Activated CD8-positive, alpha-beta memory T cell treated with anti-CD3 and anti-CD28 coated beads for 1 hour (primary cell): ENCODE data around the gene GRB14.
"Not testable (repeated sequence)": the region's sequence is repeated elsewhere in the genome, so short reads cannot be mapped to it uniquely, and the experiment has no call there.

Source experiments
- DNase-seq, 2 donors: peaks; one replicate each; pipeline ENCODE4 v3.0.0-alpha.2; 2020; ENCODE audit warnings: low read depth in 1 of 2; ENCODE audit errors: extremely low read depth in 1 of 2

GRB14 gene

DNA sequence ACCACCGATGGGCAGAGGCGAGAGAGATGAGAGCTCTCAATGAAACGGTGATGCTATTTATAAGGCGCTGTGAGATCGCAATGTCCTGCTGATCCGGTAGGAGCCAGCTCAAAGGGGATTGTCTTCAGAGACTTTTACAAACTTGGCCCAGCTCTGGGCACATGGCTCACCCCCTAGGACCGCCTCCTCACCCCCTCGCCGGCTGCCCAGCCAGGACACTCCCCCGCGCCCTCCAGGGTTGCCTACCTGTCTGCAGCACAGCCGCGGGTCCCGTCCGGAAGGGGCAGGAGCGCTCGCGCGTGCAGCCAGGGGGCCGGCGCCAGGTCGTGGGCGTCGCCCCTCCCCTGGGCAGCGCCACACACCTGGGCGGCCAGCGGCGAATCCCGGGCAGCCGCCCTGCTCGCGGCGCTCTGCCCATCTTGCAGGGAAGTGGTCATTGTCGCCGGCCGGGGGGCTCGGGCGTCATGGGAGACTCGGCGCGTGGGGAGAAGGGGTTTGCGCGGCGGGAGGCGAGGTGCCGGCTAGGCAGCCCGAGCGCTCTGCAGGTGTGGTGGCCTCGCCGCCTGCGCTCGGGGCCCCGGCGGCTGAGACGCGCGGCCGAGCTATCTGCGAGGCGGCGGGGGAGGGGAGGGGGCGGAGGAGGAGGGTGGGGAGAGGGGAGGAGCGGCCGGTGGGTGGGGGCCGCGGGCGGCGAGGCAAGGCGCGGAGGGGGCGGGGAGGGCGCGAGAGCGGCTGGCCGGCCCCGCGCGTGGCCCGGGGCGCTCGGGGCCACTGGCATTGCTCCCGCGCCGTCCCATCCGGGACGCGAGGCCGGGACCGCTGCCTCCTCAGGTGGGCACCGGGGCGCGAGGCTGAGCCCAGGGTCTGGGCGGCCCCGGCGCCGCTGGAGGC, at the start of gene GRB14:
Gene GRB14 (minus strand): TSS at position 610 of the 891 bp plus-strand sequence. CDS start 173 bp downstream, at position 437.
- no peak for DNase-seq

GRCh38 chr2:164669291-164669690, 48.0 kb upstream of the GRB14 start:
- DNase-seq, result no peak

DNA sequence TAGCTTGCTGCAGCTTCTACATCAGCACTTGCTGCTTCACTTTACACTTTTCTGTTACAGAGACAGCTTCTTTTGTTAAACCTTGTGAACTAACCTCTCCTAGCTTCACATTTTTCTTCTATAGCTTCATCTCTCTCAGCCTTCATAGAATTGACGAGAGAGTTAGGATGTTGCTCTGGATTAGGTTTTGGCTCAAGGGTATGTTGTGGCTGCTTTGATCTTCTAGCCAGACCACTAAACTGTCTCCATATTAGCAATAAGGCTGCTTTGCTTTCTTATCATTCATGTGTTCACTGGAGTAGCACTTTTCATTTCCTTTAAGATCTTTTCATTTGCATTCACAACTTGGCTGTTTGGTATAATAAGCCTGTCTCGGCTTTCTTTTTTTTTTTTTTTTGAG, 46.3 kb upstream of the GRB14 start:
- no peak for DNase-seq

DNA sequence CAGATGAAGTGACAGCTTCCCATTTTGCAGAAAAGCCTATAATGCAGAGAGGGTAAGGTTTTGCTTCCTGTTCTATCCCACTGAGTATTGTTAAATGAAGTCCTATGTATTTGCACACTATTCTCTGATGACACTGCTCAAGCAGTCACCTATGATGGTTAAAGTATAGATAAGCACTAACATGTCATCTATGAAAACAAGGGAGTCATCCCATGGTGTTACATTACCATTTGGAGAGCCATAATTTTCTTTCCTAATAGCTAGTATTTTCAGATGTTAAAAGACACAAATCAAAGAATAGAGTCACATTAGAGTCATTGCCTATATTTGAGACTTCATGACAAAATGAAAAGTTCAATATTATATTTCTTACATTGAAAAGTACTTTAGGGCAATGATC, 42.8 kb upstream of the GRB14 start:
- no peak for DNase-seq

- no peak for DNase-seq
Measured at GRCh38 chr2:164662868-164663631, 41.8 kb upstream of the GRB14 start.

DNA sequence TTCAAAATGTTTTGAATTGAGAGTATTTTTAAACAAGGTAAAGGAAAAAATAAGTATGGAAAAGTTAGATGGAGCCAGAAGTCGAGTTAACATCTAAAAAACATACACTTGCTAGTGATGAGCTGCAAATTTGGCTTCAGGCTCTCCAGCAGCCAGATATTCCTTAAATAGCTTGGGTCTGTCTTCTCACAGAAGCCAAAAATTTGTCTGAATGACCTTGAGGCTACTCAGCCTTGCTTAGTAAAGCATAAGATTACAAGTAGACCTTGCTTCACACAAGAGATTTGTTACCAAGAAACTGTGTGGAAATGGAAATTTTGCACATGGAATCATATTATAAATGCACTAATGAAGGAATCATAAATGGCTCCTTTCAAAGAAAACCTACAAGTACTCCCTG, 40.8 kb upstream of the GRB14 start:
- DNase-seq, result no peak

DNA sequence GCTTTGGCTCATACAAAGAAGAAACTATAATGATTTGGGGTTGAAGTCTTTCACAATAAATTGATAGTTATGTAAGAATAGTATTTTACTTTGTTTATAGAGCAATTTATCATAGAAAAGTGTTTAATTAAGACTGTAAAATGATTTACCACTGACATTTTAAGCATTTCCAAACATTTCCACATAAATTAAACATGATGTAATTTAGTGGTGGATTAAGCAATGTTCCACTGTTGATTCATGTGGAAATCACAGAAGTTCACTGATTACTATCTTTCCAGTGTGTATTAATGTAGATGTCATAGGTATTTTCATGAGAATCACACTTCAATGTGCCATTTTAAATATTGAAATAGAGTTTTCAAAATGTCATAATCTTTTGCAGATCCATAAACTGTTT, 40.1 kb upstream of the GRB14 start:
- DNase-seq, result no peak

DNA sequence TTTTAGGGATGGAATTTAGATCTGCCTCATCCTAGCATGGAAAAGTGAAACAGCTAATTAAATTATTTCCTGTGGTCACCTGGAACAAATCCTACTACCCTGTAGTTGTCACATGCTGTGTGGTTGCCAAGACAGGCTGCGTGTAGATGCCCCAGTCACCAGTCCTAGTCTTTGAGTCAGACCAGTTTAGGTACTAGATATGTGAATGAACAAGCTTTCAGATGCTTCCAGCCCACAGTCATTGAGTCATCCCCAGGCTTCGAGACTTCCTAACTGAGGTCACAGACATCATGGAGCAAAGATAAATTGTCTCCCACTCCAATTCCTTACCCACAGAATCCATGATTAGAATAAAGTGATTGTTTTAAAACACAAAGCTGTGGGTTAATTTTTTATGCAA, 35.8 kb upstream of the GRB14 start:
- DNase-seq, result no peak

DNA sequence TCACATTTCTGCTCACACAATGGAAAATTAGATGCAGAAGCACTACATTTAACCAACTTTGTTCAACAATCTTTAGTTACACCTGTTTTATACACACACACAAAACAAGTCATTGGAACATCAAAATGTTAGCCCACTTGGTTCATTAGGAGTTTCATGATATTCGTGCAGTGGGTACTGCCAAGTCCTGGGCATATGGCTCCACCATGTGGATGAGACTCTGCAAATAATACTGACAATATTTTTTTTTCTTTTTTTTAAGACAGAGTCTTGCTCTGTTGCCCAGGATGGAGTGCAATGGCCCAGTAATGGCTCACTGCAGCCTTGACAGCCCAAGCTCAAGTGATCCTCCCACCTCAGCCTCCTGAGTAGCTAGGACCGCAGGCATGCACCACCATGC, 34.5 kb upstream of the GRB14 start:
- DNase-seq, result no peak

GRCh38 chr2:164655336-164655735, 34.1 kb upstream of the GRB14 start:
- no peak for DNase-seq

DNA sequence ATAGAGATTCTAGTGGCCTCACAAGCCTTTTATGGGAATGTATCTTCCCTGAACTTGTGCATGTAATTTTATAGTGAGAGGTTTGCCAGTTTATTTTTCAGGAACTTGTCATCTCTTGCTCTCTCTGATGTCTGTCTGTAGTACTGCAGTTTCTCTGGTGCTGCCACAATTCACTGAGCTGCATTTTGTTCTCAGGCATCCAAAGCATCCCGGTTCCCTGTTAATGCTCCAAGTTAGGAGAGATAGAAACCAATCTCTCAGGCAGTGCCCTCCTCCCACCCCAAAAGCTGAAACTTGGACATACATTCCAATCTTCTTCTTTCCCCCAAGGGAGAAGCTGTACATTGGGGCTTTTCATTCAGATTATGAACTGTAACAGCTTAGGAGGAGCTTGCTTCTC, 30.1 kb upstream of the GRB14 start:
- no peak for DNase-seq

- DNase-seq, result no peak
Measured at GRCh38 chr2:164644036-164644700, 22.9 kb upstream of the GRB14 start.

DNA sequence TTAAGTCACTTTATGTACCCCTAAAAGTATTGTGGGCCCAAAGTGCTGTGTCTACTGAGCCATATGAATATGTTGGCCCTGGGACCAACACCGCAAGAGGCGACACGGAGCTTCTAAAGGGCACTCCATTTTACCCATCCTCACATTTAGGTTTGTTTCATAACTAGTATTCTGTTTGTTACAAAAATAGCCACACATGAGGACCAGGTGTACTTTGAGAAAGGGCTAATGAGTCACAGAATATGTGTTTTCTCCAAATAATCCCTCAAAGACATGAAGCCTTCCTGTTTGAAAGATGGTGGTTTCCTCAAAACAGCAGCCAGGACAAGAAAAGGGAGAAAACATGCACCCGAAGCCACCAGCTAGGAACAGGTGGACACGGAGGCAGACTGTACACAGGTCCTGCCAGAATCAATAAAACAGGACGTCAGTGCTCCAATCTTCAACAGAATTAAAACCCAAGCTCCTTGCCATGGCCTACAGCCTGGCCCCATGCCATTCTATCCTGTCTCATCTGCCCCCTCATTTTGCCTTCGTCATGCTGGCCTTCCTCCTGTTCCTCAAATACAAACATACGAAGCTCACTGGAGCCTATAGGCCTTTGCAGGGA, 21.8 kb upstream of the GRB14 start:
- no peak for DNase-seq

DNA sequence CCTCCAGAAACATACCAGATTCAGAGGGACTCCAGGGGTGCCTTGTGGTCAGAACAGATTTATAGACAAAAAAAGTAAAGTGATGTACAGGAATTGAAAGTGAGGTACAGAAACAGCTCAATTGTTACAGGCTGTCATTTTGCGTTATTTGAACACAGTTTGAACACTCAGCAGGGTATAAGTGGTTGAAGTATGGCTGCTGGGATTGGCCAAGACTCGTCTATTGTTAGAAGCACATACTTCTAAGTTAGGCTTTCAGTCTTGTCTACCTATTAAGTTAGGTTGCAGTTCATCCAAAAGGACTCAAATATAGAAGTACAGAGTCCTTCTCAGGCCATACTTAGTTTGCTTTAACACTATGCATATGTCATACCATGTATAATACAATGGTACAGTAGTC, 21.0 kb upstream of the GRB14 start:
- no peak for DNase-seq

- not testable (repeated sequence) for DNase-seq
Measured at GRCh38 chr2:164628319-164628718, 7.0 kb upstream of the GRB14 start.

GRCh38 chr2:164625378-164625971, 4.2 kb upstream of the GRB14 start:
- DNase-seq, result no peak

DNA sequence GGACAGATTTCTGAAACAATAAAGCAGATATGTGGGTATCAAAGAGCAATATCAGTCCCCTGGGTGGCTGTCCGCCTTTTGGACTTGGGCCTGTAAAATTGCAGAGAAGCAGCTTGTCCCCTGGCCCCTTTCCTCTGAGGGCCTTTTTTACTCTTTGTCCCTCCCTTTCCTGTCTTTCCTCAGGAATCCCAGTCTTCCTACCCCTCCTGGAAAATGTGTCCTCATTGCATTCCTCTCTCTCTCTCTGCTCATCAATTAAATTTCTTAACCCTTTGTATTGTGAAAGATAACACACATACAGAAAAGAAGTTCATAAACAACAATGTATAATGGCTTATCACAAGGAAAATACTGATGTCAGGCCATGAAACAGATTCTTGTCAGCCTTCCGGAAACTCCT, 3.0 kb upstream of the GRB14 start:
- DNase-seq, result no peak

DNA sequence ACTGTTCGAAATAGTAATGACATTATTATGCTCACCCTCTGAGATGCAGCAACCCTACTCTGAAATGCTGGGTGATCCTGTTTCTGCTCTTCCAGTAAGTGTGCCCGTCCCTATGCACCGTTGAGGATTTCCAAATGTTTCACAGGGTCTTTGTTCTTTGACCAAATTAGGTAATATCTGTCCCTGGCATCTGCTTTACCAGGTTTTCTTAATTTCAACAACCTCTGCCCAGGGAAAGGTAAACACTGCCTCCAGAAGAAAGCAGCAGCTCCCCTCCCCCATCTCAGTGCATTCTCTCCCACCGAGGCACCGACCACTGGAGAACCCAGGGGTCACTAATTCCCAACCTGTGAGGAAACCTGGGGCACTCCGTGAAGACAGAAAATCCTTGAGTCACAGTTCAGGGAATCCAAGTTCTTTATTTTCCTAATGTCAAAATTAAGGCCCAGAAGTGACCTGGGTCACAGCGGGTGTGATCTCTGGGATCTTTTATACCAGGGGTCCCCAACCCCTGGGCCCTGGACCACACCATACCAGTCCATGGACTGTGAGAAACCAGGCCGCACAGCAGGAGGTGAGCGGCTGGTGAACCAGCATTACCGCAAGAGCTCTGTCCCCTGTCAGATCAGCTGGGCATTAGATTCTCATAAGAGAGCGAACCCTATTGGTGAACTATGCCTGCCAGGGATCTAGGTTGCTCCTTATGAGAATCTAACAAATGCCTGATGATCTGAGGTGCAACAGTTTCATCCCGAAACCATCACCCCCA, 1.2 kb upstream of the GRB14 start:
- DNase-seq, result no peak

- DNase-seq, result no peak
Measured at GRCh38 chr2:164621764-164622105, 453 bp upstream of the GRB14 start.

DNA sequence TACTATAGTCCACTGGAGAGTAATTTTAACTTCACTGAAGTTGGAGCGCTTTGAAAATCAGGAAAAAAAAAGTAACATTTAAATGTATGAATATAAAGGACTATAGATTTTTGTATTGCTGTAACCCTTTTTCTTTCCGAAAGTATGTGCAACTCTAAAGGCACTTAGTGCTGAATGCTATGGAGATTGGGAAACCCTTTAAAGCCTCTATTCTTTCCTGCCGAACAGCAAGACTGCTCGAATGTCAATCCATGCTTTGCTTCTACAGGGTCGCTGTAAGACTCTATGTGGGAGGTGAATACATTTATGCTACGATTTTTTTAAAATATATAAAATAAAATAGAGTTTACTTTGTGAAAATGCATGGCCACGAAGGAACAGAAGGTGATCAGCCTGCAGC, 825 bp downstream of the GRB14 start:
- DNase-seq, result no peak
